Esophagus squamous epithelium (tissue), 5 donors: Measurements from ENCODE around the gene HPSE2. TPM values are rescaled to one million over a fixed set of nuclear protein-coding genes. Genes with fewer than 3 reads are reported as not detected.

Experiments used
- DNase-seq: peaks from one replicate; lab custom pipeline; 2025; lab: John Stamatoyannopoulos, UW
- H3K27ac ChIP-seq, 4 donors: fragments of 200-600 bp; sonication (generic); one replicate each; pipeline ENCODE4 v1.5.1; 2016 to 2019; ENCODE audit warnings: mild to moderate bottlenecking in 1 of 4
- H3K27me3 ChIP-seq, 4 donors: fragments of 200-600 bp; sonication (generic); 1 replicate in 3 of 4; 2 replicates in 1 of 4; pipeline versions ENCODE4 v1.5.1 to v1.6.0; 2017 to 2021; ENCODE audit warnings: antibody characterized with exemption in 1 of 4
- H3K36me3 ChIP-seq, 3 donors: fragments of 200-600 bp; sonication (generic); one replicate each; pipeline ENCODE4 v1.5.1; 2016 to 2019
- H3K4me1 ChIP-seq, 3 donors: fragments of 200-600 bp; sonication (generic); one replicate each; pipeline ENCODE4 v1.5.1; 2017 to 2019
- H3K4me3 ChIP-seq, 4 donors: fragments of 200-600 bp; sonication (generic); 1 replicate in 3 of 4; 2 replicates in 1 of 4; pipeline ENCODE4 v1.5.1; 2016 to 2019; ENCODE audit warnings: mild to moderate bottlenecking in 2 of 4, moderate library complexity in 1 of 4
- H3K9me3 ChIP-seq, 3 donors: fragments of 200-600 bp; sonication (generic); one replicate each; pipeline ENCODE4 v1.5.1; 2016 to 2019
- CTCF ChIP-seq, 6 experiments: fragments of 450-650 bp in 4 of 6; fragments of 200-600 bp in 2 of 6; sonication (generic) in 2 of 6; IDR thresholded peaks; one replicate each; pipeline ENCODE4 v1.5.1; 2016 to 2019; ENCODE audit warnings: antibody characterized with exemption in 6 of 6, mild to moderate bottlenecking in 4 of 6, moderate library complexity in 4 of 6
- POLR2A ChIP-seq, 4 donors: fragments of 450-650 bp; IDR thresholded peaks; one replicate each; pipeline ENCODE4 v1.6.1; 2017; ENCODE audit warnings: antibody characterized with exemption in 4 of 4, mild to moderate bottlenecking in 4 of 4, moderate library complexity in 3 of 4
- WGBS, 2 donors: methylation state at CpG; one replicate each; pipeline ENCODE4 v1.1.5; 2018; 5-methylcytosine and 5-hydroxymethylcytosine counted together
- intact Hi-C: fragments of 100-400 bp; cut with DNase I; formaldehyde crosslinking; loops from one replicate; pipeline ENCODE4 v1.15.0; 2022
- total RNA-seq, 4 donors: library from RNA; depleted of rRNA; stranded (reverse); fragments of >200 nt; gene quantifications; one replicate each; pipeline ENCODE4 v1.1.0, GENCODE V29; 2016
- donor health status: DM: yes; HTN: yes; CAD: no.

HPSE2 gene
- total RNA-seq, 4 donors from 2014 or later, result 0.47 to 5.3 (median 2.6) TPM

- peaks cover 0 to 96% (median 5%) of the 10 kb centered on the region in 3 donors for H3K36me3 ChIP-seq
- TF ChIP-seq POLR2A (IDR thresholded peaks at IDR 0.05) (no peak), CTCF (IDR thresholded peaks at IDR 0.05) (no peak)
- 79 to 85% methylated on average over 7 of the region's 9 CpGs for WGBS, 2 donors
These were observed 814.9 kb downstream of the HPSE2 start for GRCh38 chr10:98420786-98421185.

GRCh38 chr10:98419469-98420261 is 816.0 kb downstream of the HPSE2 start:
- H3K36me3 ChIP-seq, result peaks cover 0 to 84% (median 5%) of the 10 kb centered on the region in 3 donors
- TF ChIP-seq CTCF (IDR thresholded peaks at IDR 0.05) (no peak), POLR2A (IDR thresholded peaks at IDR 0.05) (no peak)
- 86 to 92% methylated on average over 8 to 12 of the region's 17 CpGs for WGBS, 2 donors
- H3K9me3 ChIP-seq, result no peaks in the 10 kb centered on the region
- intact Hi-C loops, result no loop called here
- no peaks in the 10 kb centered on the region for H3K27me3 ChIP-seq
- H3K4me1 ChIP-seq, result peaks cover 6 to 14% (median 12%) of the 10 kb centered on the region in 3 donors
- no peak for DNase-seq
- no peak overlapping the region for H3K4me3 ChIP-seq
- H3K27ac ChIP-seq, result no peak overlapping the region

More at GRCh38 chr10:98420786-98421185, 814.9 kb downstream of the HPSE2 start:
- peaks cover 0 to 10% (median under 1%) of the 10 kb centered on the region in 3 donors for H3K4me1 ChIP-seq
- H3K27ac ChIP-seq, result no peak overlapping the region
- no peak overlapping the region for H3K4me3 ChIP-seq
- intact Hi-C loops, result no loop called here
- no peak for DNase-seq
- no peaks in the 10 kb centered on the region for H3K9me3 ChIP-seq
- H3K27me3 ChIP-seq, result no peaks in the 10 kb centered on the region

- H3K36me3 ChIP-seq, result peaks cover 0 to 76% (median 5%) of the 10 kb centered on the region in 3 donors
- TF ChIP-seq POLR2A (IDR thresholded peaks at IDR 0.05), result no peak
- intact Hi-C loops, result no loop called here
- WGBS, 2 donors, result 90 to 93% methylated on average over 5 to 8 of the region's 18 CpGs
- no peak for DNase-seq
- H3K4me1 ChIP-seq, result peaks cover 12 to 22% (median 17%) of the 10 kb centered on the region in 3 donors
- H3K27me3 ChIP-seq, result no peaks in the 10 kb centered on the region
- no peak overlapping the region for H3K27ac ChIP-seq
- H3K4me3 ChIP-seq, result no peak overlapping the region
- no peaks in the 10 kb centered on the region for H3K9me3 ChIP-seq
These were observed 816.8 kb downstream of the HPSE2 start for GRCh38 chr10:98418665-98419468.

- Histone ChIP-seq H3K9me3 (no peaks in the 10 kb centered on the region), H3K4me1 (peaks cover 12 to 25% (median 17%) of the 10 kb centered on the region in 3 donors), H3K36me3 (peaks cover 0 to 69% (median 5%) of the 10 kb centered on the region in 3 donors), H3K27me3 (no peaks in the 10 kb centered on the region), H3K27ac (no peak overlapping the region), H3K4me3 (no peak overlapping the region)
- no peak for DNase-seq
- no peak for TF ChIP-seq POLR2A (IDR thresholded peaks at IDR 0.05)
- intact Hi-C loops, result no loop called here
- WGBS, 2 donors, result 79 to 89% methylated on average over 2 to 10 of the region's 21 CpGs
These were observed 817.5 kb downstream of the HPSE2 start for GRCh38 chr10:98417973-98418664.

- H3K27me3 ChIP-seq, result no peaks in the 10 kb centered on the region
- H3K36me3 ChIP-seq, result peaks cover 0 to 63% (median 5%) of the 10 kb centered on the region in 3 donors
- H3K4me1 ChIP-seq, result peaks cover 12 to 25% (median 17%) of the 10 kb centered on the region in 3 donors
- TF ChIP-seq CTCF (IDR thresholded peaks at IDR 0.05), result no peak
- TF ChIP-seq POLR2A (IDR thresholded peaks at IDR 0.05), result no peak
- intact Hi-C loops, result no loop called here
- H3K9me3 ChIP-seq, result no peaks in the 10 kb centered on the region
- WGBS, 2 donors, result 89 to 91% methylated on average over 7 to 10 of the region's 19 CpGs
- no peak overlapping the region for H3K27ac ChIP-seq
- no peak for DNase-seq
- no peak overlapping the region for H3K4me3 ChIP-seq
These were observed 818.1 kb downstream of the HPSE2 start for GRCh38 chr10:98417481-98417959.
